SK-N-MC (cell line): ENCODE measurements around the gene CELA1.

Experiments
- EZH2 ChIP-seq: fragments of 200-600 bp; sonication (generic); IDR thresholded peaks from one replicate; pipeline ENCODE4 v1.6.1; 2017; ENCODE audit warnings: antibody characterized with exemption
- POLR2AphosphoS5 ChIP-seq: IDR thresholded peaks from 2 replicates; pipeline ENCODE4 v1.6.1; 2012; ENCODE audit warnings: mild to moderate bottlenecking, low read depth, low read length, borderline replicate concordance

- TF ChIP-seq EZH2: no peak
- no peak for TF ChIP-seq POLR2AphosphoS5
These were observed 2.5 kb upstream of the CELA1 start for GRCh38 chr12:51349026-51349425.
